Psoas muscle (tissue), 8 donors: ENCODE results near the gene PAF1. TPM values are rescaled to one million over a fixed set of nuclear protein-coding genes. Genes with fewer than 3 reads are reported as not detected.
A peak's percentile ranks its signal among the peaks of the same experiment; 100 is the strongest.

Experiments used
- ATAC-seq, 4 donors: fragments of 200-7000 bp; cut with Tn5 transposase; one replicate each; pipeline ENCODE4 v1.9.1; 2020; ENCODE audit warnings: moderate library complexity in 3 of 4, mild to moderate bottlenecking in 2 of 4
- DNase-seq, 2 donors: peaks; one replicate each; pipeline ENCODE4 v3.0.0-alpha.2; 2020
- H3K27ac ChIP-seq: fragments of 200-600 bp; one replicate; pipeline ENCODE4 v1.8.0; 2022
- H3K27me3 ChIP-seq, 3 donors: fragments of 200-600 bp in 1 of 3; one replicate each; pipeline versions ENCODE4 v1.6.1 to v1.8.0; 2013 to 2022; ENCODE audit warnings: low read length in 2 of 3, mild to moderate bottlenecking in 2 of 3, moderate library complexity in 1 of 3; ENCODE audit not compliant: insufficient read depth in 3 of 3
- H3K36me3 ChIP-seq, 2 donors: fragments of 200-600 bp in 1 of 2; one replicate each; pipeline versions ENCODE4 v1.6.1 to v1.8.0; 2013 to 2022; ENCODE audit warnings: low read depth in 1 of 2, mild to moderate bottlenecking in 1 of 2, moderate library complexity in 1 of 2; ENCODE audit not compliant: insufficient read depth in 1 of 2
- H3K4me1 ChIP-seq: fragments of 200-600 bp; one replicate; pipeline ENCODE4 v1.8.0; 2022
- H3K4me3 ChIP-seq: fragments of 200-600 bp; one replicate; pipeline ENCODE4 v1.8.0; 2022; ENCODE audit warnings: mild to moderate bottlenecking
- H3K9me3 ChIP-seq: fragments of 200-600 bp; one replicate; pipeline ENCODE4 v1.8.0; 2022
- CTCF ChIP-seq: fragments of 200-600 bp; IDR thresholded peaks from one replicate; pipeline ENCODE4 v1.8.0; 2022; ENCODE audit warnings: antibody characterized with exemption
- WGBS, 3 donors: extraction: QIAGEN DNeasy Blood & Tissue Kit; methylation state at CpG; one replicate each; pipeline versions ENCODE4 v1.1.6 to v1.1.7; 2013; 5-methylcytosine and 5-hydroxymethylcytosine counted together
- intact Hi-C, 2 donors: fragments of 100-400 bp; cut with DNase I; formaldehyde crosslinking; loops; one replicate each; pipeline versions ENCODE4 v1.11.0 to v1.14.2; 2022
- polyA plus RNA-seq, 3 donors: library from polyadenylated mRNA; stranded (reverse); fragments of 200-250 nt; gene quantifications; one replicate each; pipeline ENCODE4 v1.2.3, GENCODE V29; 2013
- total RNA-seq, 4 donors: library from RNA; stranded (reverse); fragmentation: NEBNext Ultra II Directional in 2 of 4; extraction: Animal tissue kit (Norgen Biotek cat#: 25700) in 2 of 4; gene quantifications; one replicate each; pipeline versions ENCODE4 v1.2.1 to v1.2.4, GENCODE V29; 2021 to 2023
- donor health status: healthy with polysubstance abuse.
- donor health status: DM: no; HTN: no; CAD: no; lungs with moderate emphysema.
- donor health status: Bipolar disorder and iron deficiency.
- donor health status: healthy.
- donor health status: DM: yes; HTN: yes; CAD: no.
- donor health status: DM: no; HTN: no; CAD: no.
- donor health status: DM: no; HTN: no; CAD: no.
- donor health status: DM: yes; HTN: yes; CAD: no.

The PAF1 gene
- total and polyA plus RNA-seq, 7 donors = 33.7 to 58.0 (median 35.1) TPM

- Histone ChIP-seq H3K9me3 (no peaks in the 10 kb centered on the region), H3K4me1 (peaks cover 30% of the 10 kb centered on the region), H3K27ac (peak overlapping the region; percentile 41), H3K36me3 (peaks cover 0 to 14% of the 10 kb centered on the region in 2 donors), H3K4me3 (no peak overlapping the region), H3K27me3 (no peaks in the 10 kb centered on the region)
- intact Hi-C loops = loop anchor here (2.0 to 5.0 kb wide), 2 partner anchors 13 to 57 kb away; partner anchors contain the start of genes PLEKHG2 (in 1 of the 2) and SAMD4B (in 1 of the 2)
- ATAC-seq = no peak
- TF ChIP-seq CTCF = no peak
- DNase-seq = no peak
- WGBS, 3 donors = 91 to 95% (median 94%) methylated on average over 4 of the region's 4 CpGs
Measured at GRCh38 chr19:39399668-39400050, 8.8 kb upstream of the PAF1 start.

- WGBS, 3 donors = 77 to 86% (median 77%) methylated on average over 11 of the region's 11 CpGs
- H3K4me1 ChIP-seq = peaks cover 26% of the 10 kb centered on the region
- H3K36me3 ChIP-seq = peaks cover 0 to 26% of the 10 kb centered on the region in 2 donors
Measured at GRCh38 chr19:39398297-39398864, 7.5 kb upstream of the PAF1 start.

GRCh38 chr19:39397360-39398296 is 6.7 kb upstream of the PAF1 start:
- Histone ChIP-seq H3K27me3 (no peaks in the 10 kb centered on the region), H3K27ac (peak overlapping the region; percentile 84), H3K4me3 (peak overlapping the region; percentile 33), H3K4me1 (peaks cover 26% of the 10 kb centered on the region), H3K36me3 (peaks cover 0 to 29% of the 10 kb centered on the region in 2 donors), H3K9me3 (no peaks in the 10 kb centered on the region)
- intact Hi-C loops = loop anchor here (1.0 to 5.0 kb wide), 3 partner anchors 14 to 55 kb away; partner anchors contain the start of genes PLEKHG2 (in 1 of the 2) and SAMD4B (in 1 of the 2)
- peak; percentile 98 for TF ChIP-seq CTCF
- WGBS, 3 donors = 5 to 21% (median 9%) methylated on average over 14 to 17 of the region's 17 CpGs
- peak; percentile 92 to 96 for DNase-seq
- ATAC-seq = peak; percentile 75 to 84 (median 80)

More at GRCh38 chr19:39398297-39398864, 7.5 kb upstream of the PAF1 start:
- Histone ChIP-seq H3K27me3 (no peaks in the 10 kb centered on the region), H3K27ac (peak overlapping the region; percentile 84), H3K4me3 (no peak overlapping the region), H3K9me3 (no peaks in the 10 kb centered on the region)
- ATAC-seq (peak in 1 of 4 donors; percentile 7), DNase-seq (peak; percentile 80 to 86)
- TF ChIP-seq CTCF = no peak
- intact Hi-C loops = loop anchor here (2.0 to 5.0 kb wide), 2 partner anchors 14 to 56 kb away; partner anchors contain the start of genes PLEKHG2 (in 1 of the 2) and SAMD4B (in 1 of the 2)

- no peak for TF ChIP-seq CTCF
- ATAC-seq (no peak), DNase-seq (no peak)
- peaks cover 0 to 70% of the 10 kb centered on the region in 2 donors for H3K36me3 ChIP-seq
- H3K4me3 ChIP-seq = peak overlapping the region; percentile 77
- H3K9me3 ChIP-seq = no peaks in the 10 kb centered on the region
- no peaks in the 10 kb centered on the region for H3K27me3 ChIP-seq
- peaks cover 18% of the 10 kb centered on the region for H3K4me1 ChIP-seq
- peak overlapping the region; percentile 89 for H3K27ac ChIP-seq
- 0 to 1% (median 0%) methylated on average over 8 to 10 of the region's 10 CpGs for WGBS, 3 donors
- intact Hi-C loops = loop anchor here (2.0 to 5.0 kb wide), 2 partner anchors 44 to 48 kb away; partner anchors contain the start of genes RPS16 (in 1 of the 2) and SAMD4B (in 1 of the 2)
Measured at GRCh38 chr19:39390451-39390750, 505 bp downstream of the PAF1 start.
